SU-DHL-6 (cell line): ENCODE measurements around the gene C11orf65.
"Not testable (repeated sequence)": the region's sequence is repeated elsewhere in the genome, so short reads cannot be mapped to it uniquely, and the experiment has no call there.

Source experiments
- H2AFZ ChIP-seq: fragments of 200-600 bp; sonication (generic); 2 replicates; pipeline ENCODE4 v1.6.1; 2014; ENCODE audit warnings: low read depth, mild to moderate bottlenecking, moderate library complexity, mixed read lengths, antibody characterized with exemption, low read length; ENCODE audit not compliant: severe bottlenecking
- H3F3A ChIP-seq: fragments of 200-600 bp; shearing (Covaris generic); 2 replicates; pipeline ENCODE4 v1.6.0; 2016; ENCODE audit warnings: antibody characterized with exemption, mild to moderate bottlenecking; ENCODE audit not compliant: insufficient read depth
- H3K27ac ChIP-seq: fragments of 200-600 bp; sonication (generic); 2 replicates; pipeline ENCODE4 v1.5.1; 2016; ENCODE audit warnings: low read depth, mild to moderate bottlenecking, low read length, moderate library complexity, mixed read lengths
- H3K27me3 ChIP-seq: fragments of 200-600 bp; sonication (generic), shearing (Covaris generic); 2 replicates; pipeline ENCODE4 v1.6.0; 2014; ENCODE audit warnings: mild to moderate bottlenecking, low read length
- H3K36me3 ChIP-seq: fragments of 200-600 bp; sonication (generic); 2 replicates; pipeline ENCODE4 v1.6.1; 2014; ENCODE audit warnings: mild to moderate bottlenecking, low read length, mixed read lengths
- H3K4me2 ChIP-seq: fragments of 300-600, 200-600 bp; shearing (Covaris generic), sonication (generic); 2 replicates; pipeline ENCODE4 v1.6.0; 2014; ENCODE audit warnings: low read length, low read depth, mild to moderate bottlenecking; ENCODE audit not compliant: poor library complexity, severe bottlenecking
- H3K4me3 ChIP-seq: fragments of 200-600 bp; sonication (generic); 2 replicates; pipeline ENCODE4 v1.5.1; 2014; ENCODE audit warnings: antibody characterized with exemption, low read length, mild to moderate bottlenecking, mixed read lengths; ENCODE audit not compliant: insufficient read depth, poor library complexity, severe bottlenecking
- H3K79me2 ChIP-seq: fragments of 200-600 bp; sonication (generic); 2 replicates; pipeline ENCODE4 v1.6.1; 2014; ENCODE audit warnings: mild to moderate bottlenecking, low read length, moderate library complexity; ENCODE audit not compliant: insufficient read depth
- H3K9ac ChIP-seq: fragments of 200-600 bp; sonication (generic); 2 replicates; pipeline ENCODE4 v1.7.0; 2014; ENCODE audit warnings: mild to moderate bottlenecking, low read length
- H3K9me2 ChIP-seq: fragments of 200-600 bp; sonication (generic); replicated peaks from 2 replicates; pipeline ENCODE4 v1.6.1; 2014; ENCODE audit warnings: low read length; ENCODE audit not compliant: insufficient read depth
- H3K9me3 ChIP-seq: fragments of 200-600 bp; sonication (generic); 2 replicates; pipeline ENCODE4 v1.6.1; 2014; ENCODE audit warnings: low read length, mixed read lengths; ENCODE audit not compliant: insufficient read depth
- H4K20me1 ChIP-seq: fragments of 200-600 bp; sonication (generic); 2 replicates; pipeline ENCODE4 v1.6.1; 2014; ENCODE audit warnings: low read depth, mild to moderate bottlenecking, antibody characterized with exemption, low read length, moderate library complexity, mixed read lengths
- CTCF ChIP-seq: fragments of 200-600 bp; sonication (generic); IDR thresholded peaks from one replicate; pipeline ENCODE4 v1.5.1; 2017; ENCODE audit warnings: antibody characterized with exemption, mild to moderate bottlenecking, low read length, moderate library complexity; ENCODE audit not compliant: insufficient read depth, poor library complexity, severe bottlenecking
- EZH2phosphoT487 ChIP-seq: fragments of 200-600 bp; sonication (generic), shearing (Covaris generic); conservative IDR thresholded peaks from 2 replicates; pipeline ENCODE4 v1.6.1; 2018; ENCODE audit warnings: mild to moderate bottlenecking, antibody characterized with exemption, low read length, moderate library complexity, mixed read lengths

C11orf65 gene

GRCh38 chr11:108393046-108393445 lies 74.3 kb downstream of the C11orf65 start:
- H2AFZ ChIP-seq: no peak overlapping the region
- no peaks in the 10 kb centered on the region for H3K79me2 ChIP-seq
- H3K36me3 ChIP-seq: no peaks in the 10 kb centered on the region
- H3K9me3 ChIP-seq: no peaks in the 10 kb centered on the region
- H3F3A ChIP-seq: no peaks in the 10 kb centered on the region
- H3K27me3 ChIP-seq: no peaks in the 10 kb centered on the region
- no peak overlapping the region for H3K4me2 ChIP-seq
- no peak for TF ChIP-seq CTCF
- TF ChIP-seq EZH2phosphoT487: no peak
- H3K9me2 ChIP-seq: no peaks in the 10 kb centered on the region
- no peaks in the 10 kb centered on the region for H4K20me1 ChIP-seq
- H3K9ac ChIP-seq: no peak overlapping the region
- no peak overlapping the region for H3K4me3 ChIP-seq
- H3K27ac ChIP-seq: no peak overlapping the region

DNA sequence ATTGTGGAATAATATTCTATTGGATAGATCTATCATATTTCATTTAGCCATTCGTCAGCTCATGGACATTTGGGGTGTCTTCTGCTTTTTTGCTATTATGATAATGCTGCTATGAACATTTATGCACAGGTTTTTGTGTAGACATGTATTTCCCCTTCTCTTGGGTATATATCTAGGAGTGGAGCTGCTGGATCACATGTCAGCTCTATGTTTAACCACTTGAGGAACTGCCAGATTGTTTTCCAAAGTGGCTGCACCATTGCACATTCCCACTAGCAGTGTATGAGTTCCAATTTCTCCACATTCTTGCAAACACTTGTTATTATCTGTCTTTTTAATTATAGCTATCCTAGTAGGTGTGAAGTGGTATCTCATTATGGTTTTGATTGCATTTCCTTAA lies 75.0 kb downstream of the C11orf65 start:
- Histone ChIP-seq H3K9me2 (no peaks in the 10 kb centered on the region), H3K9me3 (no peaks in the 10 kb centered on the region), H4K20me1 (no peaks in the 10 kb centered on the region), H3K79me2 (no peaks in the 10 kb centered on the region), H3K9ac (no peak overlapping the region), H3K27ac (no peak overlapping the region), H3K4me3 (no peak overlapping the region), H3K36me3 (no peaks in the 10 kb centered on the region), H3F3A (no peaks in the 10 kb centered on the region), H3K4me2 (no peak overlapping the region), H2AFZ (no peak overlapping the region), H3K27me3 (no peaks in the 10 kb centered on the region)
- TF ChIP-seq EZH2phosphoT487: no peak
- no peak for TF ChIP-seq CTCF

DNA sequence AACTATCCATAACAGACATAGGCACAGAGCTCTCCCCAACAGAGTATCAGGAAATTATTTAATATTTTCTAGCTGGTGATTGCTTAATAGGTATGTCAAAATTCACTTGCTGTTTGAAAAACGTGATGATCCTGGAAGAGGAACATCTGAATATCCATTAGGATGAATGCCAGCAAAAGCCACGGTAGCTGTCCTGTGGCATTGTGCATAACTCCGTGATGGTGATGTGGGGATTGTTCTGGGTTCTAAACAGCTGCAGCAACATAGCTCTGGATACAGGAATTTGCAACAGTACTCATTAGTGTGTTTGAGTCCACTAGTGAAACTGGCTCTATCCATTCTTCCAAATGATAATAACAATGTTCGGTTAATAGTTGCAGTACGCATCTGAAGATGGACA lies 78.8 kb downstream of the C11orf65 start:
- no peaks in the 10 kb centered on the region for H3K9me3 ChIP-seq
- no peaks in the 10 kb centered on the region for H3K9me2 ChIP-seq
- TF ChIP-seq EZH2phosphoT487 (no peak), CTCF (no peak)
- no peaks in the 10 kb centered on the region for H3K36me3 ChIP-seq
- no peaks in the 10 kb centered on the region for H4K20me1 ChIP-seq
- no peak overlapping the region for H2AFZ ChIP-seq
- H3K79me2 ChIP-seq: no peaks in the 10 kb centered on the region
- H3K27ac ChIP-seq: no peak overlapping the region
- H3K9ac ChIP-seq: no peak overlapping the region
- H3K27me3 ChIP-seq: no peaks in the 10 kb centered on the region
- H3K4me2 ChIP-seq: no peak overlapping the region
- H3F3A ChIP-seq: no peaks in the 10 kb centered on the region
- no peak overlapping the region for H3K4me3 ChIP-seq

DNA sequence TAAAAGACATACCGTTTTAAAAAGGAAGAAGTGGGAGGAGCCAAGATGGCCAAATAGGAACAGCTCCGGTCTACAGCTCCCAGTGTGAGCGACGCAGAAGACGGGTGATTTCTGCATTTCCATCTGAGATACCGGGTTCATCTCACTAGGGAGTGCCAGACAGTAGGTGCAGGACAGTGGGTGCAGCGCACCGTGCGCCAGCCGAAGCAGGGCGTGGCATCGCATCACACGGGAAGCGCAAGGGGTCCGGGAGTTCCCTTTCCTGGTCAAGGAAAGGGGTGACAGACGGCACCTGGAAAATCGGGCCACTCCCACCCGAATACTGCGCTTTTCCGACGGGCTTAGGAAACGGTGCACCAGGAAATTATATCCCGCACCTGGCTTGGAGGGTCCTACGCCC lies 93.8 kb downstream of the C11orf65 start:
- not testable (repeated sequence) for H3K9me3 ChIP-seq, H3K4me3 ChIP-seq, H3K27ac ChIP-seq, H2AFZ ChIP-seq, H3K27me3 ChIP-seq, H4K20me1 ChIP-seq, H3K9ac ChIP-seq, H3F3A ChIP-seq, H3K36me3 ChIP-seq, H3K79me2 ChIP-seq, H3K4me2 ChIP-seq, H3K9me2 ChIP-seq
